LHCN-M2 (cell line): Measurements from ENCODE around the gene TMEM238L. TPM values are rescaled to one million over a fixed set of nuclear protein-coding genes. Genes with fewer than 3 reads are reported as not detected.

Experiments
- DNase-seq: peaks from one replicate; pipeline ENCODE4 v3.0.0-alpha.2; 2012; ENCODE audit warnings: low read depth
- total RNA-seq: library from RNA; depleted of rRNA; stranded (reverse); fragments of >200 nt; gene quantifications from 2 replicates; pipeline ENCODE4 v1.2.3, GENCODE V29; 2014

TMEM238L gene
- total RNA-seq, 1 experiment from 2014 or later: not detected

GRCh38 chr17:10775740-10776356, 28.1 kb downstream of the TMEM238L start:
- no peak for DNase-seq

- no peak for DNase-seq
Measured at GRCh38 chr17:10775058-10775457, 28.8 kb downstream of the TMEM238L start.

- DNase-seq: no peak
Measured at GRCh38 chr17:10773391-10773790, 30.5 kb downstream of the TMEM238L start.

GRCh38 chr17:10772425-10773380, 31.2 kb downstream of the TMEM238L start:
- peak; percentile 8 for DNase-seq

GRCh38 chr17:10771148-10771547, 32.8 kb downstream of the TMEM238L start:
- DNase-seq: no peak

GRCh38 chr17:10769840-10770239, 34.1 kb downstream of the TMEM238L start:
- no peak for DNase-seq

GRCh38 chr17:10768750-10769251, 35.1 kb downstream of the TMEM238L start:
- DNase-seq: no peak

GRCh38 chr17:10767232-10767631, 36.7 kb downstream of the TMEM238L start:
- no peak for DNase-seq

GRCh38 chr17:10762037-10762436, 41.9 kb downstream of the TMEM238L start:
- no peak for DNase-seq

- no peak for DNase-seq
Measured at GRCh38 chr17:10761281-10761680, 42.6 kb downstream of the TMEM238L start.

- no peak for DNase-seq
Measured at GRCh38 chr17:10758062-10758461, 45.8 kb downstream of the TMEM238L start.

GRCh38 chr17:10757647-10758046, 46.3 kb downstream of the TMEM238L start:
- DNase-seq: no peak

- DNase-seq: no peak
Measured at GRCh38 chr17:10757067-10757466, 46.8 kb downstream of the TMEM238L start.

- no peak for DNase-seq
Measured at GRCh38 chr17:10756619-10757018, 47.3 kb downstream of the TMEM238L start.

- no peak for DNase-seq
Measured at GRCh38 chr17:10756185-10756584, 47.7 kb downstream of the TMEM238L start.

- no peak for DNase-seq
Measured at GRCh38 chr17:10755592-10756127, 48.2 kb downstream of the TMEM238L start.

- DNase-seq: no peak
Measured at GRCh38 chr17:10754861-10755591, 48.9 kb downstream of the TMEM238L start.

- DNase-seq: peak; percentile 21
Measured at GRCh38 chr17:10754109-10754508, 49.8 kb downstream of the TMEM238L start.

GRCh38 chr17:10752696-10753095, 51.2 kb downstream of the TMEM238L start:
- no peak for DNase-seq

- no peak for DNase-seq
Measured at GRCh38 chr17:10751563-10751962, 52.3 kb downstream of the TMEM238L start.

GRCh38 chr17:10750210-10750609, 53.7 kb downstream of the TMEM238L start:
- DNase-seq: no peak
